SK-N-SH (cell line): ENCODE results near the gene CEP162. TPM values are rescaled to one million over a fixed set of nuclear protein-coding genes. Genes with fewer than 3 reads are reported as not detected.

ENCODE experiments used
- CTCF ChIA-PET: fragments of 300-600, 350-600 bp; formaldehyde crosslinking; extraction: SDS; loops from one replicate; lab custom pipeline; 2021; lab: Yijun Ruan, JAX
- POLR2A ChIA-PET: fragments of 350-600 bp; sonication (Branson Sonifier 250); formaldehyde crosslinking; extraction: SDS; loops from one replicate; lab custom pipeline; 2020; ENCODE audit warnings: antibody characterized with exemption, inconsistent platforms; lab: Yijun Ruan, JAX
- DNase-seq: peaks from one replicate; pipeline ENCODE4 v3.0.0; 2012
- H2AFZ ChIP-seq: fragments of 200-600 bp; sonication (generic); 2 replicates; pipeline ENCODE4 v1.8.1; 2016; ENCODE audit warnings: antibody characterized with exemption, mild to moderate bottlenecking, low read depth
- H3F3A ChIP-seq: fragments of 200-600 bp; sonication (generic); replicated peaks from 2 replicates; pipeline ENCODE3; 2016; ENCODE audit warnings: antibody characterized with exemption, mild to moderate bottlenecking; ENCODE audit not compliant: insufficient read depth
- H3K27ac ChIP-seq, 2 experiments: fragments of 200-500 bp in 1 of 2; fragments of 200-600 bp in 1 of 2; sonication (Bioruptor generic) in 1 of 2; sonication (generic), shearing (Covaris generic) in 1 of 2; 2 replicates each; pipeline versions ENCODE4 v1.5.1 to v1.6.1; 2014 to 2016; ENCODE audit warnings: low read depth in 2 of 2, inconsistent platforms in 1 of 2, low read length in 1 of 2, mild to moderate bottlenecking in 1 of 2, mixed read lengths in 1 of 2
- H3K27me3 ChIP-seq: fragments of 200-600 bp; sonication (generic), shearing (Covaris generic); 2 replicates; pipeline ENCODE4 v1.6.1; 2016; ENCODE audit warnings: mixed run types; ENCODE audit not compliant: insufficient read depth
- H3K36me3 ChIP-seq, 2 experiments: fragments of 200-500 bp in 1 of 2; fragments of 200-600 bp in 1 of 2; sonication (Bioruptor generic) in 1 of 2; sonication (generic) in 1 of 2; replicated peaks in 1 of 2; 2 replicates each; pipeline versions ENCODE3 to v1.5.1; 2014 to 2016; ENCODE audit warnings: low read length in 1 of 2, mild to moderate bottlenecking in 1 of 2; ENCODE audit not compliant: insufficient read depth in 2 of 2, control insufficient read depth in 1 of 2
- H3K4me1 ChIP-seq, 2 experiments: fragments of 200-500 bp in 1 of 2; fragments of 200-600 bp in 1 of 2; sonication (Bioruptor generic) in 1 of 2; sonication (generic), shearing (Covaris generic) in 1 of 2; 2 replicates each; pipeline versions ENCODE4 v1.5.1 to v1.6.1; 2014 to 2016; ENCODE audit warnings: low read depth in 1 of 2, low read length in 1 of 2, mixed run types in 1 of 2; ENCODE audit not compliant: insufficient read depth in 2 of 2, control insufficient read depth in 1 of 2
- H3K4me2 ChIP-seq: fragments of 200-600 bp; sonication (generic), shearing (Covaris generic); 2 replicates; pipeline ENCODE4 v1.6.1; 2017; ENCODE audit warnings: mixed run types
- H3K4me3 ChIP-seq, 2 experiments: fragments of 200-500 bp in 1 of 2; fragments of 200-600 bp in 1 of 2; sonication (Bioruptor generic) in 1 of 2; sonication (generic), shearing (Covaris generic) in 1 of 2; 2 replicates each; pipeline versions ENCODE4 v1.5.1 to v1.8.1; 2014 to 2016; ENCODE audit warnings: low read depth in 2 of 2, inconsistent platforms in 1 of 2, low read length in 1 of 2, mild to moderate bottlenecking in 1 of 2, mixed read lengths in 1 of 2, moderate library complexity in 1 of 2
- H3K79me2 ChIP-seq: fragments of 200-600 bp; sonication (generic); 2 replicates; pipeline ENCODE4 v1.8.1; 2017; ENCODE audit warnings: mild to moderate bottlenecking; ENCODE audit not compliant: insufficient read depth
- H3K9ac ChIP-seq: fragments of 200-600 bp; sonication (generic); 2 replicates; pipeline ENCODE4 v1.6.1; 2017; ENCODE audit warnings: mixed run types
- H3K9me2 ChIP-seq: fragments of 200-600 bp; sonication (generic); 2 replicates; pipeline ENCODE4 v1.6.1; 2017; ENCODE audit warnings: mixed run types
- H3K9me3 ChIP-seq: fragments of 200-600 bp; sonication (generic); 2 replicates; pipeline ENCODE4 v1.6.1; 2017; ENCODE audit warnings: mixed run types, mild to moderate bottlenecking, moderate library complexity
- H4K20me1 ChIP-seq: fragments of 200-600 bp; sonication (generic); 2 replicates; pipeline ENCODE4 v1.6.1; 2017; ENCODE audit warnings: mild to moderate bottlenecking, mixed run types; ENCODE audit not compliant: insufficient read depth
- ELF1 ChIP-seq: IDR thresholded peaks from 2 replicates; pipeline ENCODE4 v1.4.0; 2012
- EP300 ChIP-seq, 2 experiments: IDR thresholded peaks; 2 replicates each; pipeline versions ENCODE4 v1.4.0 to v1.6.1; 2012; ENCODE audit warnings: borderline replicate concordance in 1 of 2, low read depth in 1 of 2, low read length in 1 of 2
- FOSL2 ChIP-seq: IDR thresholded peaks from 2 replicates; pipeline ENCODE4 v1.4.0; 2012; ENCODE audit warnings: low read depth, mild to moderate bottlenecking, moderate library complexity, borderline replicate concordance
- FOXJ3 ChIP-seq: sonication (generic); formaldehyde crosslinking; IDR thresholded peaks from 2 replicates; pipeline ENCODE4 v1.5.1; 2020; ENCODE audit warnings: mild to moderate bottlenecking, missing genetic modification reagents
- GATA2 ChIP-seq: sonication (generic); formaldehyde crosslinking; IDR thresholded peaks from 2 replicates; pipeline ENCODE4 v1.5.0; 2020; ENCODE audit warnings: mild to moderate bottlenecking, missing genetic modification reagents
- MEF2A ChIP-seq: IDR thresholded peaks from 2 replicates; pipeline ENCODE4 v1.4.0; 2012; ENCODE audit warnings: low read depth, borderline replicate concordance
- MXI1 ChIP-seq: IDR thresholded peaks from 2 replicates; pipeline ENCODE4 v1.6.1; 2012; ENCODE audit warnings: mild to moderate bottlenecking, low read depth, low read length, improper control_type of control experiment
- NFIC ChIP-seq: IDR thresholded peaks from 2 replicates; pipeline ENCODE4 v1.4.0; 2012; ENCODE audit warnings: borderline replicate concordance
- NRF1 ChIP-seq: IDR thresholded peaks from 2 replicates; pipeline ENCODE4 v1.6.1; 2012; ENCODE audit warnings: low read depth, mild to moderate bottlenecking, low read length
- PBX3 ChIP-seq: IDR thresholded peaks from 2 replicates; pipeline ENCODE4; 2012
- RAD21 ChIP-seq: IDR thresholded peaks from 2 replicates; pipeline ENCODE4 v1.6.1; 2012; ENCODE audit warnings: mild to moderate bottlenecking, low read length
- REST ChIP-seq: IDR thresholded peaks from 2 replicates; pipeline ENCODE4 v1.6.1; 2012; ENCODE audit warnings: mild to moderate bottlenecking, low read depth, low read length, moderate library complexity
- RXRA ChIP-seq: IDR thresholded peaks from 2 replicates; pipeline ENCODE4 v1.4.0; 2012; ENCODE audit warnings: low read depth, mild to moderate bottlenecking, borderline replicate concordance
- SMC3 ChIP-seq: IDR thresholded peaks from 2 replicates; pipeline ENCODE4 v1.6.1; 2012; ENCODE audit warnings: low read depth, low read length, improper control_type of control experiment
- TCF12 ChIP-seq: IDR thresholded peaks from 2 replicates; pipeline ENCODE4 v1.4.0; 2012
- YY1 ChIP-seq: IDR thresholded peaks from 2 replicates; pipeline ENCODE4 v1.4.0; 2012; ENCODE audit warnings: low read depth, mild to moderate bottlenecking
- WGBS: methylation state at CpG from one replicate; pipeline ENCODE4 v1.1.6; 2017; ENCODE audit warnings: low lambda C conversion rate; 5-methylcytosine and 5-hydroxymethylcytosine counted together
- polyA plus RNA-seq, 3 experiments: library from polyadenylated mRNA; depleted of rRNA; stranded (reverse); fragments of >200 nt; gene quantifications; 2 replicates each; pipeline ENCODE4 v1.2.3, GENCODE V29; 2012
- TF ChIP-seq, protein P1 (sequence below): fragments of 200-600 bp; sonication (generic); IDR thresholded peaks from 2 replicates; pipeline ENCODE4 v1.6.1; 2017; ENCODE audit warnings: antibody characterized with exemption, mild to moderate bottlenecking, moderate library complexity
- TF ChIP-seq, protein P2 (sequence below): IDR thresholded peaks from 2 replicates; pipeline ENCODE4 v1.4.0; 2012; ENCODE audit warnings: low read depth, borderline replicate concordance

Gene CEP162
- polyA plus RNA-seq, 1 of the 3 experiments (the other 2 are of a cell fraction) = 1.2 TPM

DNA sequence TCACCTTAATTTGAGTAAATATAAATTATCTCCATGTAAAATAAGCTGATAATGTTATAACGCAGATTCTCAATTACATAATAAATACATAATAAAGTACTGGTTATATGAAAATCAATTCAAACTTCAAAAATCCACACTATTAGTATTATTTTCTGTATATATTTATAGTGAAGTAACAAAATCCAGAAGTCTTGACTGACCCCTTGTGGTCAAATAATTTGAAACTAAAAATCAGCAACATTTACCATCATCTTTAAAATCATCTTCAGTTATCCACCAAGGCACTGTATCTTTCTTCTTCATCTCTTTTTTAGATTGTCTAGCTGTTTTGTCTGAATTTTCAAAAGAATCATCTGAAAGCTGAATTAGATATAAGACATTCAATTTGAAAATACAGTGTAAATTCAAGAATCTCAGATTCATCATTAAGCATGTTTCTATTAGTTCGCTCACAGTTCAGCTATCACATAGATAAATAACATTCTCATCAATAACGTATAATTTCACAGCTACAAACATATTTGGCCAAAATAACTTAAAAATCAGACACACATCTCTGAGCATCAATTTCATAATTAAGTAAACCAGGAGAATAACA is 6.5 kb downstream of the CEP162 start:
- Histone ChIP-seq H3K9ac (no peak overlapping the region), H3K79me2 (0 out of 2 replicates have a peak, but pooled peaks cover under 1% of the 10 kb centered on the region), H3K4me1 (peaks cover 0 to under 1% of the 10 kb centered on the region in 2 experiments; a peak in 2 of 4 replicates), H4K20me1 (no peaks in the 10 kb centered on the region), H3K27ac (no peak overlapping the region), H3K36me3 (peaks cover 1 to 19% of the 10 kb centered on the region in 2 experiments), H3K27me3 (no peaks in the 10 kb centered on the region), H3F3A (no peaks in the 10 kb centered on the region), H2AFZ (no peak overlapping the region), H3K9me2 (no peaks in the 10 kb centered on the region), H3K9me3 (no peaks in the 10 kb centered on the region), H3K4me3 (no peak overlapping the region), H3K4me2 (no peak overlapping the region)
- TF ChIP-seq FOSL2 (no peak), SMC3 (peak; percentile 39; the same call in 1 of the 2 replicates), PBX3 (no peak), NRF1 (no peak), MEF2A (no peak), RAD21 (peak; percentile 72), REST (no peak), YY1 (no peak)
- TF ChIP-seq, protein P1, sequence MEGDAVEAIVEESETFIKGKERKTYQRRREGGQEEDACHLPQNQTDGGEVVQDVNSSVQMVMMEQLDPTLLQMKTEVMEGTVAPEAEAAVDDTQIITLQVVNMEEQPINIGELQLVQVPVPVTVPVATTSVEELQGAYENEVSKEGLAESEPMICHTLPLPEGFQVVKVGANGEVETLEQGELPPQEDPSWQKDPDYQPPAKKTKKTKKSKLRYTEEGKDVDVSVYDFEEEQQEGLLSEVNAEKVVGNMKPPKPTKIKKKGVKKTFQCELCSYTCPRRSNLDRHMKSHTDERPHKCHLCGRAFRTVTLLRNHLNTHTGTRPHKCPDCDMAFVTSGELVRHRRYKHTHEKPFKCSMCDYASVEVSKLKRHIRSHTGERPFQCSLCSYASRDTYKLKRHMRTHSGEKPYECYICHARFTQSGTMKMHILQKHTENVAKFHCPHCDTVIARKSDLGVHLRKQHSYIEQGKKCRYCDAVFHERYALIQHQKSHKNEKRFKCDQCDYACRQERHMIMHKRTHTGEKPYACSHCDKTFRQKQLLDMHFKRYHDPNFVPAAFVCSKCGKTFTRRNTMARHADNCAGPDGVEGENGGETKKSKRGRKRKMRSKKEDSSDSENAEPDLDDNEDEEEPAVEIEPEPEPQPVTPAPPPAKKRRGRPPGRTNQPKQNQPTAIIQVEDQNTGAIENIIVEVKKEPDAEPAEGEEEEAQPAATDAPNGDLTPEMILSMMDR = peak; percentile 76
- POLR2A ChIA-PET = no interaction called here
- WGBS = 52% methylated on average over 3 of the region's 3 CpGs
- DNase-seq = peak; percentile 7
- CTCF ChIA-PET = interaction anchor here (0.5 to 3.1 kb wide), 21 partner anchors 10 to 999 kb away, joined by 3 to 31 read pairs (median 3); partner anchors contain the start of gene SNAP91

- Histone ChIP-seq H3F3A (no peaks in the 10 kb centered on the region), H3K4me3 (no peak overlapping the region), H3K27me3 (no peaks in the 10 kb centered on the region), H4K20me1 (no peaks in the 10 kb centered on the region), H2AFZ (no peak overlapping the region), H3K27ac (no peak overlapping the region), H3K9ac (no peak overlapping the region), H3K9me2 (no peaks in the 10 kb centered on the region), H3K79me2 (no peaks in the 10 kb centered on the region), H3K9me3 (no peaks in the 10 kb centered on the region), H3K4me2 (no peak overlapping the region), H3K4me1 (no peaks in the 10 kb centered on the region), H3K36me3 (peaks cover 8 to 34% of the 10 kb centered on the region in 2 experiments)
- CTCF ChIA-PET = interaction anchor here (1.6 to 1.8 kb wide), 2 partner anchors 331 to 334 kb away, joined by 3 to 7 read pairs; no protein-coding TSS in a partner anchor
- no peak for DNase-seq
- WGBS = 93% methylated on average over 3 of the region's 3 CpGs
- POLR2A ChIA-PET = no interaction called here
- TF ChIP-seq ELF1 = no peak
- TF ChIP-seq EP300 (IDR thresholded peaks at IDR 0.05; ENCODE audit: borderline replicate concordance in 1 of 2, low read depth in 1 of 2, low read length in 1 of 2) = no peak
- no peak for TF ChIP-seq MXI1
- no peak for TF ChIP-seq FOXJ3 (CRISPR knock-in tag)
- no peak for TF ChIP-seq NFIC
- no peak for TF ChIP-seq GATA2 (CRISPR knock-in tag)
- no peak for TF ChIP-seq TCF12
- TF ChIP-seq, protein P2, sequence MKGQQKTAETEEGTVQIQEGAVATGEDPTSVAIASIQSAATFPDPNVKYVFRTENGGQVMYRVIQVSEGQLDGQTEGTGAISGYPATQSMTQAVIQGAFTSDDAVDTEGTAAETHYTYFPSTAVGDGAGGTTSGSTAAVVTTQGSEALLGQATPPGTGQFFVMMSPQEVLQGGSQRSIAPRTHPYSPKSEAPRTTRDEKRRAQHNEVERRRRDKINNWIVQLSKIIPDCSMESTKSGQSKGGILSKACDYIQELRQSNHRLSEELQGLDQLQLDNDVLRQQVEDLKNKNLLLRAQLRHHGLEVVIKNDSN = no peak
- TF ChIP-seq RXRA = no peak
- TF ChIP-seq MEF2A = no peak
These were observed 9.4 kb downstream of the CEP162 start for GRCh38 chr6:84218091-84218490.
